ENCODE data around the gene THADA. TPM values are rescaled to one million over a fixed set of nuclear protein-coding genes. Genes with fewer than 3 reads are reported as not detected.
A peak's percentile ranks its signal among the peaks of the same experiment; 100 is the strongest.

The THADA gene
- total RNA-seq, 4 donors from 2014 or later, result 32.5 to 41.6 (median 39.0) TPM

- no peak for ATAC-seq (ENCODE audit: low FRiP score)
- no peak for TF ChIP-seq CTCF (IDR thresholded peaks at IDR 0.05)
- no peak for DNase-seq (ENCODE audit: low spot score)
Measured at GRCh38 chr2:43328832-43329231, 267.0 kb downstream of the THADA start.

GRCh38 chr2:43328133-43328532 lies 267.7 kb downstream of the THADA start:
- ATAC-seq (ENCODE audit: low FRiP score), result no peak
- no peak for DNase-seq (ENCODE audit: low spot score)
- no peak for TF ChIP-seq CTCF (IDR thresholded peaks at IDR 0.05)

- TF ChIP-seq CTCF (IDR thresholded peaks at IDR 0.05), result no peak
- DNase-seq (ENCODE audit: low spot score), result no peak
- ATAC-seq (ENCODE audit: low FRiP score), result no peak
Measured at GRCh38 chr2:43327119-43327518, 268.7 kb downstream of the THADA start.

- no peak for TF ChIP-seq CTCF (IDR thresholded peaks at IDR 0.05)
- ATAC-seq (ENCODE audit: low FRiP score) (no peak), DNase-seq (ENCODE audit: low spot score) (no peak)
Measured at GRCh38 chr2:43326101-43326825, 269.6 kb downstream of the THADA start.

- ATAC-seq (ENCODE audit: low FRiP score), result no peak
- no peak for DNase-seq (ENCODE audit: low spot score)
Measured at GRCh38 chr2:43325107-43325811, 270.6 kb downstream of the THADA start.

DNA sequence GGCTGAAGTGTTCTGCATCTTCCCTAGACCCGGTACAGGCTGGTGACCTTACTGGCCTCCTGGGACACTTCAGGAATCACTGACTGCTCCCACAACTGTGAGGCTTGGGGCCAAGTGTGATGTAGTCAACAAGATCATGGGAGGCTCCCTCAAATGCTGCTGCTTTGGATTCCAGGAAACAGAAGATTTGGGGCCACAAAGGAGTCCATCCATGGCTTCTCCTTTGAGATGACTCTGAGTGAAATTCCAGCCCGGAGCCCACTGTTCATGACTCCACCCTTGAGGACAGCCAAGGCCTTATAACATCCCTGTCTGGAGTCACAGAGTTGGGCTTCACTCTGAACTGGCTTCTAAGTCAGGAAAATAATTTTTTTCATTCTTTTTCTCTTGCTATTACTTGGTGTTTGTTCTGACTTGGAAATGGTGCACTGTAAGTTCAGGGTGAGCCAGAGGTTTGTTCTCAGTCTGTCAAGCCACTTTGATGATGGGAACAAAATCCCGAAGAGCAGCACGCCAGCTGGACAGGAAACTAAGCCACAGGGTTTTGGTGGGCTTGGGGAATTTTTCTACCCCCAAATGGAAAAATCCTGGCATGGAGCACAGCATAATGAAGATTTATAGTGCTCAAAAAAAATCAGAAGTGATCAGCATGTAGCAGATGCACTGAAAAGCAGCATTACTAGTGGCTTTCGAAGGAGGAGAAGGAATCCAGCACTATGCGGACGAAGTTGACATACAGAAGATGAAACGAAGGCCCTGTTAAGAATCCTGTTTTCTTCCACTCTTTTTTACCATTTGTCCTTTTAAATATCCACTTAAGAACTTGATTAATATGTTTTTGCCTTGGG lies 271.4 kb downstream of the THADA start:
- no peak for DNase-seq (ENCODE audit: low spot score)
- peak; percentile 49 for ATAC-seq (ENCODE audit: low FRiP score)
- no peak for TF ChIP-seq CTCF (IDR thresholded peaks at IDR 0.05)

More at GRCh38 chr2:43325107-43325811, 270.6 kb downstream of the THADA start:
- no peak for TF ChIP-seq CTCF (IDR thresholded peaks at IDR 0.05)

All from omental fat pad (tissue), 4 donors.